Mammary epithelial cell (primary cell): ENCODE measurements around the gene AGO3.

Source experiments
- CTCF ChIP-seq, 2 donors: IDR thresholded peaks in 1 of 2; conservative IDR thresholded peaks in 1 of 2; 2 replicates each; pipeline ENCODE4 v1.5.1; 2011 to 2012; ENCODE audit warnings: inconsistent platforms in 2 of 2, low read length in 2 of 2, mild to moderate bottlenecking in 2 of 2, control low read depth in 1 of 2, low read depth in 1 of 2; ENCODE audit not compliant: insufficient read depth in 1 of 2; ENCODE audit errors: extremely low read depth in 1 of 2
- EZH2 ChIP-seq: IDR thresholded peaks from 2 replicates; pipeline ENCODE4 v1.6.1; 2012; ENCODE audit warnings: low read length, inconsistent platforms, borderline replicate concordance

DNA sequence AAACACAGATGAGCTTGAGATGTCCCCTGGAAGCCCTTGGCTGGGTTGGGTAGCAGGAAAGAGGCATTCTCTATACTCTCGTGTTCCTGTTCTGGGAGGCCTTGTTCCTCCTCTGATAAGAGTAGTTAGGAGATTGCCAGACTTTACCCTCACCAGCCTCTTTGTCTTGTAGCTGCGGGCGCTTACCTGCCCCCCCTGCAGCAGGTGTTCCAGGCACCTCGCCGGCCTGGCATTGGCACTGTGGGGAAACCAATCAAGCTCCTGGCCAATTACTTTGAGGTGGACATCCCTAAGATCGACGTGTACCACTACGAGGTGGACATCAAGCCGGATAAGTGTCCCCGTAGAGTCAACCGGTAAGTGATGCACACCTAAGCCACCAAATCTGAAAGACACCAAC, 42.6 kb upstream of the AGO3 start:
- TF ChIP-seq CTCF (conservative IDR thresholded peaks at IDR 0.05 in 1 of 2, IDR thresholded peaks at IDR 0.05 in 1 of 2; ENCODE audit: extremely low read depth in 1 of 2, insufficient read depth in 1 of 2, low read depth in 1 of 2, low read length in 2 of 2) (no peak), EZH2 (no peak)
